HepG2 (cell line): ENCODE data around the gene ADAMTS17.

Source experiments
- EZH2 ChIP-seq: conservative IDR thresholded peaks from 2 replicates; pipeline ENCODE4 v1.6.1; 2012; ENCODE audit warnings: mild to moderate bottlenecking, low read depth, low read length, moderate library complexity
- MYNN ChIP-seq: sonication (generic); formaldehyde crosslinking; IDR thresholded peaks from 2 replicates; pipeline ENCODE4 v1.4.0; 2020; ENCODE audit warnings: mild to moderate bottlenecking, low read depth, missing genetic modification reagents
- RXRA ChIP-seq: sonication (generic); formaldehyde crosslinking; IDR thresholded peaks from 2 replicates; pipeline ENCODE4 v1.5.1; 2020; ENCODE audit warnings: missing genetic modification reagents
- ZFX ChIP-seq: sonication (generic); formaldehyde crosslinking; IDR thresholded peaks from 2 replicates; pipeline ENCODE4 v1.4.0; 2020; ENCODE audit warnings: mild to moderate bottlenecking, low read depth, missing genetic modification reagents, moderate library complexity
- ZNF350 ChIP-seq: sonication (generic); formaldehyde crosslinking; IDR thresholded peaks from 2 replicates; pipeline ENCODE4 v1.4.0; 2020; ENCODE audit warnings: mild to moderate bottlenecking, low read depth, missing genetic modification reagents, borderline replicate concordance

DNA sequence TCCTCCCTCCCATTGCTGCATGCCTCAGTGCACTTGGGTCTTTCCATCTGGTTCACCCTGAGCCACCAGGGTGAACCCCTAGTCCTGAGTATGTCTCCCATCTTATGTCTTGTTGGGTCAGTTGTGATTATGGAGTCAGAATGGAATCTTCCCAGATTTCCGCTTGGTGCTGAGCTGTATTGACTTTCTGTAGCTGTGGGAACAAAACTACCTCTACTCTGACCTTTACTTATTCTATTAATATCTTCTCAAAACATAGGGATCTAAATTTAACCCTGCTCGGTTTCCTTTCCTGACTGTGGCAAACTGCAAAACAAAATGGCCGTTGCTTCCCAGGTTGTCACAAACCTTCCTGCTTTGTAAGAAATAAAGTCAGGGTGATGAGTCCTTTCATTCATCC, 312.7 kb downstream of the ADAMTS17 start:
- TF ChIP-seq EZH2 = no peak
- no peak for TF ChIP-seq ZFX
- TF ChIP-seq RXRA (CRISPR knock-in tag) = no peak
- no peak for TF ChIP-seq ZNF350
- TF ChIP-seq MYNN (CRISPR knock-in tag) = no peak
